ENCODE results near the gene CLUH. TPM values are rescaled to one million over a fixed set of nuclear protein-coding genes. Genes with fewer than 3 reads are reported as not detected.
"Not testable (repeated sequence)": the region's sequence is repeated elsewhere in the genome, so short reads cannot be mapped to it uniquely, and the experiment has no call there.

Gene CLUH
- total RNA-seq, 1 donor from 2014 or later, result 41.9 TPM

- no peaks in the 10 kb centered on the region for H3K27me3 ChIP-seq (ENCODE audit: control insufficient read depth, insufficient read depth, low read length)
- no peak overlapping the region for H3K4me3 ChIP-seq (ENCODE audit: low read depth, low read length)
- peaks cover 13% of the 10 kb centered on the region for H3K36me3 ChIP-seq (ENCODE audit: control insufficient read depth, insufficient read depth, low read length)
- no peak for DNase-seq (ENCODE audit: low read depth)
- no peak for TF ChIP-seq CTCF (IDR thresholded peaks at IDR 0.05; ENCODE audit: insufficient read depth, low read length, severe bottlenecking)
- FAIRE-seq, result no peak
Observed at GRCh38 chr17:2672026-2672425, 39.5 kb downstream of the CLUH start.

- H3K36me3 ChIP-seq (ENCODE audit: control insufficient read depth, insufficient read depth, low read length); H3K4me3 ChIP-seq (ENCODE audit: low read depth, low read length); FAIRE-seq; H3K27me3 ChIP-seq (ENCODE audit: control insufficient read depth, insufficient read depth, low read length); DNase-seq (ENCODE audit: low read depth): not testable (repeated sequence)
Observed at GRCh38 chr17:2660410-2660809, 51.2 kb downstream of the CLUH start.

- H3K27me3 ChIP-seq (ENCODE audit: control insufficient read depth, insufficient read depth, low read length); FAIRE-seq; H3K4me3 ChIP-seq (ENCODE audit: low read depth, low read length); H3K36me3 ChIP-seq (ENCODE audit: control insufficient read depth, insufficient read depth, low read length): not testable (repeated sequence)
- peak; percentile 23 for DNase-seq (ENCODE audit: low read depth)
Observed at GRCh38 chr17:2659337-2659736, 52.2 kb downstream of the CLUH start.

- DNase-seq (ENCODE audit: low read depth) (no peak), FAIRE-seq (no peak)
- no peak overlapping the region for H3K4me3 ChIP-seq (ENCODE audit: low read depth, low read length)
- peaks cover under 1% of the 10 kb centered on the region for H3K36me3 ChIP-seq (ENCODE audit: control insufficient read depth, insufficient read depth, low read length)
- no peaks in the 10 kb centered on the region for H3K27me3 ChIP-seq (ENCODE audit: control insufficient read depth, insufficient read depth, low read length)
- TF ChIP-seq CTCF (IDR thresholded peaks at IDR 0.05; ENCODE audit: insufficient read depth, low read length, severe bottlenecking), result no peak
Observed at GRCh38 chr17:2656283-2656682, 55.3 kb downstream of the CLUH start.

GRCh38 chr17:2655546-2655945 lies 56.0 kb downstream of the CLUH start:
- no peak for TF ChIP-seq CTCF (IDR thresholded peaks at IDR 0.05; ENCODE audit: insufficient read depth, low read length, severe bottlenecking)
- Histone ChIP-seq H3K36me3 (ENCODE audit: control insufficient read depth, insufficient read depth, low read length) (peaks cover 1% of the 10 kb centered on the region), H3K4me3 (ENCODE audit: low read depth, low read length) (no peak overlapping the region), H3K27me3 (ENCODE audit: control insufficient read depth, insufficient read depth, low read length) (no peaks in the 10 kb centered on the region)
- DNase-seq (ENCODE audit: low read depth), result no peak
- no peak for FAIRE-seq

- H3K4me3 ChIP-seq (ENCODE audit: low read depth, low read length); H3K36me3 ChIP-seq (ENCODE audit: control insufficient read depth, insufficient read depth, low read length); FAIRE-seq; H3K27me3 ChIP-seq (ENCODE audit: control insufficient read depth, insufficient read depth, low read length); DNase-seq (ENCODE audit: low read depth): not testable (repeated sequence)
Observed at GRCh38 chr17:2652911-2653310, 58.7 kb downstream of the CLUH start.

GRCh38 chr17:2649191-2649590 lies 62.4 kb downstream of the CLUH start:
- TF ChIP-seq CTCF (IDR thresholded peaks at IDR 0.05; ENCODE audit: insufficient read depth, low read length, severe bottlenecking), result no peak
- FAIRE-seq (no peak), DNase-seq (ENCODE audit: low read depth) (no peak)
- Histone ChIP-seq H3K4me3 (ENCODE audit: low read depth, low read length) (no peak overlapping the region), H3K36me3 (ENCODE audit: control insufficient read depth, insufficient read depth, low read length) (peaks cover 1% of the 10 kb centered on the region), H3K27me3 (ENCODE audit: control insufficient read depth, insufficient read depth, low read length) (no peaks in the 10 kb centered on the region)

Data from bronchial epithelial cell (primary cell).